Sciatic nerve (tissue), 2 donors: ENCODE results near the gene KLK7. TPM values are rescaled to one million over a fixed set of nuclear protein-coding genes. Genes with fewer than 3 reads are reported as not detected.
A peak's percentile ranks its signal among the peaks of the same experiment; 100 is the strongest.
"Not testable (repeated sequence)": the region's sequence is repeated elsewhere in the genome, so short reads cannot be mapped to it uniquely, and the experiment has no call there.

Experiments used
- ATAC-seq: fragments of 200-7000 bp; cut with Tn5 transposase; one replicate; pipeline ENCODE4 v1.9.1; 2020; ENCODE audit warnings: mild to moderate bottlenecking, moderate library complexity
- DNase-seq: peaks from one replicate; pipeline ENCODE4 v3.0.0-alpha.2; 2020; ENCODE audit warnings: low spot score
- intact Hi-C: fragments of 100-400 bp; cut with DNase I; formaldehyde crosslinking; loops from one replicate; pipeline ENCODE4 v1.14.2; 2022
- total RNA-seq: library from RNA; stranded (reverse); fragmentation: NEBNext Ultra II Directional; extraction: Animal tissue kit (Norgen Biotek cat#: 25700); gene quantifications from one replicate; pipeline ENCODE4 v1.2.1, GENCODE V29; 2021
- donor health status: DM: no; HTN: no; CAD: no.
- donor health status: DM: no; HTN: no; CAD: no.

The KLK7 gene
- total RNA-seq, 1 donor from 2014 or later = 5.5 TPM

DNA sequence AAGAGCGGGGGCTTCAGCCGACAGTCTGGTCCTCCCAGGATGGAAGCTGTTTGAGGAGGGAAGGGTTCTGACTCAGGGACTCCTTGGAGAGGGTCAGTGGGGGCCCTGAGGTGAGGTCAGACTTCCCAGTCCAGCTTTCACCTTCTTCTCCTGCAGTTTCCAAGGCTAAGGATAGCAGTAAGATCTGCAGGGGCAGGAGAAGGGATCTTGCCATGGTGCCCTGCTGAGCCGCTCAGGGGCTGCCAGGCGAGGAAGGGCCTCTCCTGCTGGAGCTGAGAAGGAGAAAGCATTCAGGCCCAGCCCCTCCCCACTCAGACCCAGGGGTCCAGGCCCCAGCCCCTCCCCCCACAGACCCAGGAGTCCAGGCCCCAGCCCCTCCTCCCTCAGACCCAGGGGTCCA is 1.5 kb downstream of the KLK7 start:
- DNase-seq (no peak), ATAC-seq (no peak)
- intact Hi-C loops = no loop called here

DNA sequence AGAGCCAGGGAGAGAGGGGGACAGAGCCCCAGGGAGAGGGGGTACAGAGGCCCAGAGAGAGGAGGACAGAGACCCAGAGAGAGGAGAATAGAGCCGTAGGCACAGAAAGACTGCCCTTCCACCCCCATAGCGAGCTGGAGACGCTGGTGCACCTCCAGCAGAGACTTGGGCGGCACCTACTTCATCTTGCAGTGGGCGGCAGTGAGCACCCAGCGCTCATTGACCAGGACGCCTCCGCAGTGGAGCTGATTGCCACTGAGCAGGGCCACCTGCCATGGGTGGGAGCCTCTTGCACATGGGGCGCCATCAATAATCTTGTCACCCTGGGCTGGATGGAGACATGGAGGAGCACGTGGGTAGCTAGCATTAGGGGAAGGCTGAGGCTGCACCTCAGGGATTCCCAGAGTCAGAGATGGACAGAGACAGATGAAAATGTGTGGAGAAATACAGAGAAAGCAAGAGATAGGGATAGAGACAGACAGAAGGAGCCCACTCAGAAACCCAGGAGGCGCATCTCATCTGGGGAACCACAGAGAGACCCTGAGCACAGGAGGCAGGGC is 2.0 kb downstream of the KLK7 start:
- intact Hi-C loops = no loop called here
- ATAC-seq = no peak
- no peak for DNase-seq

DNA sequence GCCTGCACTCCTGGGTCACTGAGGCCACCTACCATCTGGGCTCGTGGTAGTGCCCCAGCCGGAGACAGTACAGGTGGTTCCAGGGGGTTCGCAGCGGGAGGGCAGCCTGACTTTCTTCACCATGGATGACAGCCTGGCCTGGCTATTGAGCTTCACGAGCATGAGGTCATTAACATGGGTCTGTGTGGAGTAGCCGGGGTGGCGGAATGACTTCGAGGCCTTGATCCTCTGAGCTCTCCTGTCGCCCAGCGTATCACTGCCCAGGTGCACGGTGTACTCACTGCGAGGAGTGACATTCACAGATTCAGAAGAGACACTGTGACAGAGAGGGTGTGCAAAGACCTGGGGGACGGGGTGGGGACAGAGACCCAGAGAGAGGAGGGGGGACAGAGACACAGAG is 3.5 kb downstream of the KLK7 start:
- ATAC-seq (no peak), DNase-seq (no peak)
- intact Hi-C loops = no loop called here

DNA sequence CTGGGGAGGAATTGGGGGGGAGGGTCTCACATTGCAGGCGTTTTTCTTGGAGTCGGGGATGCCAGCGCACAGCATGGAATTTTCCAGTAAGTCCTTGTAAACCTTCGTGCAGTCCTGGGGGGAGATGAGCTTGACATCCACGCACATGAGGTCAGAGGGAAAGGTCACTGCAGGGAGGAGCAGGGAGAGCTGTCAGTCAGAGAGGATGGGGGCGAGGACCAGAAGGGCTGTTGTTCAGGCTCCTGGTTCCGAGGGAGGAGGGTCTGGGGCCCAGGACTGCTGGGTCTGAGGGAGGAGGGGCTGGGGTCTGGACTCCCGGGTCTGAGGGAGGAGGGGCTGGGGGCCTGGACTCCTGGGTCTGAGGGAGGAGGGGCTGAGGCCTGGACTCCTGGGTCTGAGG is 4.0 kb downstream of the KLK7 start:
- no peak for DNase-seq
- intact Hi-C loops = no loop called here
- ATAC-seq = no peak

DNA sequence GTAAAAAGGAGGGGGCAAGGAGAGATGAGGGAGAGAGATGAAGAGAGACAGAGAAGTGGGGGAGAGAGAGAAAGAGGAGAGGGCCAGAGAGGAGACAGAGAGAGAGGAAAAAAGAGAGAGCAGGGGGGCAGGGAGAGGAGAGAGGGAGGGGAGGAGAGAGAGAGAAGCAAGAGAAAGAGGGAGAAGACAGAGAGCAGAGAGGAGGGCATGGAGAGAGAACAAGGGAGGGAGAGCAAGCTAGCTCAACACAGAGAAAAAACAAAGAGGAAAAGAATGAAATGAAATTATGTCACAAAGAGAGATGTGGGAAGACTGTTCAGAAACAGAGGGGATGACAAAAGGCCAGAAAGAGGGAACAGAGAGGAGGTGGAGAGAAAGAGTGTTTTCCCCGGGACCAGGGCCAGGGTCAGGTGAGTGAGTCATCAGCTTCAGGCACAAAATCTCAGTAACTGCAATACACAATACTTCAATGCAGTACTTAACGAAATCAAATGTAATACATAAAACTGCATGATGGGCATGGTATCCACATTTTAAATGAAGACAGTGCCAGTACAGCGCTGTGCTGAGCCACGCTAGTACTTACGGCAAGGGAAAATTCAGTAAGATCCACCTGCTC is 4.8 kb downstream of the KLK7 start:
- DNase-seq (no peak), ATAC-seq (no peak)
- intact Hi-C loops = no loop called here

DNA sequence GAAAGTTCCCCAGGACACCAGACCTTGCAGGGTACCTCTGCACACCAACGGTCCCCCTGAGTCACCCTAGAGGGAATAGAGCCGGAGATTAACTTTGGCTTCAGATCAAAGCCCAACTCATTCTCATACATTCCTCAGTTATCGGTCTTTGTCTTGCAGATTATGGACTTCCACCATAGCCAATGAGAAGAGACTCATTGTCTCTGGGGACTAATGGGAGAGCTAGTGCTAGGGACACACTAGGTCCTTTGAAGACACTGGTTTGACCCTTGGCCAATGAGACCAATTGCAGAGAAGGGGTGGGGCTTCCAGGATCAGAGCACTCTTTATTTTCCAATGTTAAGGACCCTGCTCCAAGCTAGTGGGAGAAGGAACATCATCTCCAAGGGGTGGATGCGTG is 6.1 kb downstream of the KLK7 start:
- DNase-seq (no peak), ATAC-seq (no peak)
- intact Hi-C loops = no loop called here

DNA sequence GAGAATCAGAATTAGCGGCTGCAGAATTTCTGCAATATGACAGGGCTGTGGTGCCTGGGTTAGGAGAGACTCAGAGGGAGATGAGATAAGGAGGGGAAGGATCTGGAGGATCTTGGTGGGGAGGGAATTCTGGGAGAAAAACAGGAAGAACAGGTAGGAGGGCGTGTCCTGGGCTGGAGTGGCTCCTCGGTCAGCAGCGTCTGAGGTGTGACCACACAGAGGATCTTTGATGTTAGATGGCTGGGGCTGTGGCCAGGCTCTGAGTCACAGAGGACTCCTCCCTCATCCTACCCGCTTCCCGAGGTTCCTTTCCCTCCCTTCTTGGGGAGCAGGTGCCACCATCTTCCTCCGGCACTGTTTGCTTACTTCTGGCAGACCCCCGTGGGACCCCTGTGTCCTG is 8.0 kb downstream of the KLK7 start:
- no peak for ATAC-seq
- intact Hi-C loops = no loop called here
- DNase-seq = no peak

DNA sequence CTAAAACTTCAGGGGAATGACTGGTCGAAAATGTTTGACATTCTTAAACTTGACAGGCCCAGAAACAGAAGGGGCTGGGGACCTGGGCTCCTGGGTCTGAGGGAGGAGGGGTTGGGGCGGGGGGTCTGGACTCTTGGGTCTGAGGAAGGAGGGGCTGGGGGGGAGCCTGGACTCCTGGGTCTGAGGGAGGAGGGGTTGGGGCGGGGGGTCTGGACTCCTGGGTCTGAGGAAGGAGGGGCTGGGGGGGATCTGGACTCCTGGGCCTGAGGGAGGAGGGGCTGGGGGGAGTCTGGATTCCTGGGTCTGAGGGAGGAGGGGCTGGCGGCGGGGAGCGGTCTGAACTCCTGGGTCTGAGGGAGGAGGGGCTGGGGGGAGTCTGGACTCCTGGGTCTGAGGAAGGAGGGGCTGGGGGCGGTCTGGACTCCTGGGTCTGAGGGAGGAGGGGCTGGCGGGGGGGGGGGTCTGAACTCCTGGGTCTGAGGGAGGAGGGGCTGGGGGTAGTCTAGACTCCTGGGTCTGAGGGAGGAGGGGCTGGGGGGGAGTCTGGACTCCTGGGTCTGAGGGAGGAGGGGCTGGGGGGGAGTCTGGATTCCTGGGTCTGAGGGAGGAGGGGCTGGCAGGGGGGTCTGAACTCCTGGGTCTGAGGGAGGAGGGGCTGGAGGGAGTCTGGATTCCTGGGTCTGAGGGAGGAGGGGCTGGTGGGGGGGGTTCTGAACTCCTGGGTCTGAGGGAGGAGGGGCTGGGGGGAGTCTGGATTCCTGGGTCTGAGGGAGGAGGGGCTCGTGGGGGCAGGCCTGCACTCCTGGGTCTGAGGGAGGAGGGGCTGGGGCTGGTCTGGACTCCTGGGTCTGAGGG is 8.8 kb downstream of the KLK7 start:
- DNase-seq (peak; percentile 28), ATAC-seq (no peak)
- intact Hi-C loops = no loop called here

DNA sequence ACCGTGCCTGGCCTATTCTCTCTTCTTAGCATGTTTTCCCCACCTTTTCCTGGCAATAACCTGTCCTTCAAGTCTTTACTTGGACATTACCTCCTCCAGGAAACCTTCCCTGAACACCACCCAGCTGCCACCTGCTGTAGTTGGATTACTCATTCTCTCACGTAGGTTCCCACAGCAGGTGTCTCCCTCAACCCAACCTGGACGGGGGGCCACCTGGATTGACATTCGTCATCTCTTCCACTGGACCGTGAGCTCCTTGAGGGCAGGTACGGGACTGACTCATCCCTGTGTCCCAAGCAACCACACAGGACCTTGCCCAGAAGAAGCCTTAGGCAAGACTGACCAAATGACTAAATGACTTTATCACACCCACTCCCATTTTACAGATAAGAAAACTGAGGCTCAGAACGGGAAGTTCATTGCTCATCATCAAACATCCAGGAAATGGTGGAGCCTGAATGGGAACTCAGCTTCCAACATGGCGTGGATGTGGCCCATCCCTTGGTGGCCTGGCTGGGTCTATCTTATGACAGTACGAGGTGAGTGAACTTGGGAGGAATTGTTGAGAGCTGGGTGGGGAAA is 10.8 kb downstream of the KLK7 start:
- ATAC-seq = no peak
- intact Hi-C loops = no loop called here
- no peak for DNase-seq

DNA sequence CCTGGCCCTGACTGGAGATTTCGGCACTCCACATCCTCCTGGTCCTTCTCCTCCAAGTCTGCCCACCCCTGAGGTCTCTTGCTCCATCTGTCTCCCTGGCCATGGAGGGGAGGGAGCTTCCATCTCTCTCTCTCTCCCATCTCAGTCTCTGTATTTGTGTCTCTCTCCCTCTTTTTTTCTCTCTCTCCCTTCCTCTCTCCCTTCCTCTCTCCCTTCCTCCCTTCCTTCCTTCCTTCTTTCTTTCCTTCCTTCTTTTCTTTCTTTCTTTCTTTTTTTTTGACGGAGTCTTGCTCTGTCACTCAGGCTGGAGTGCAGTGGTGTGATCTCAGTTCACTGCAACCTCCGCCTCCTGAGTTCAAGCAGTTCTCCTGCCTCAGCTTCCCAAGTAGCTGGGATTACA is 13.9 kb downstream of the KLK7 start:
- intact Hi-C loops, ATAC-seq, DNase-seq: not testable (repeated sequence)

DNA sequence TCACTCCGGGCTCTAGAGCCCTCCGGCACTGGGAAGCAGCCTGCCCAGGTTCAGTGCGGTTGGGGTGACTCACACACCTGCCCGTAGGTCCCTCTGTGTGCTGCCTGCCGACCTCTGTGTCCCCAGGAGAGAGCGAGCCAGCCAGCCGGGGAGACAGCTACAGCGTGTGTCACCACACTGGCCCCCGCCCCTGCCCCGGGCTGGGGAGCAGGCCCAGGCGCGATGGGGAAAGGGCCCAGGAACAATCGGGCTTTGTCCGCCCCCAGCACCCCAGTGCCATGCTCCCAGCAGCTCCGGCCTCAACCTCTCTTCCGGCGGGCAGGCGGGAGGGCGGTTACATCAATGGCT is 14.3 kb downstream of the KLK7 start, which contains the start of gene KLK6:
Gene KLK6, minus strand, starts transcription at position 179 of the 348 bp plus-strand sequence. CDS start 1,487 bp downstream, outside the sequence.
- intact Hi-C loops = no loop called here
- peak; percentile 61 for ATAC-seq
- DNase-seq = peak; percentile 54

DNA sequence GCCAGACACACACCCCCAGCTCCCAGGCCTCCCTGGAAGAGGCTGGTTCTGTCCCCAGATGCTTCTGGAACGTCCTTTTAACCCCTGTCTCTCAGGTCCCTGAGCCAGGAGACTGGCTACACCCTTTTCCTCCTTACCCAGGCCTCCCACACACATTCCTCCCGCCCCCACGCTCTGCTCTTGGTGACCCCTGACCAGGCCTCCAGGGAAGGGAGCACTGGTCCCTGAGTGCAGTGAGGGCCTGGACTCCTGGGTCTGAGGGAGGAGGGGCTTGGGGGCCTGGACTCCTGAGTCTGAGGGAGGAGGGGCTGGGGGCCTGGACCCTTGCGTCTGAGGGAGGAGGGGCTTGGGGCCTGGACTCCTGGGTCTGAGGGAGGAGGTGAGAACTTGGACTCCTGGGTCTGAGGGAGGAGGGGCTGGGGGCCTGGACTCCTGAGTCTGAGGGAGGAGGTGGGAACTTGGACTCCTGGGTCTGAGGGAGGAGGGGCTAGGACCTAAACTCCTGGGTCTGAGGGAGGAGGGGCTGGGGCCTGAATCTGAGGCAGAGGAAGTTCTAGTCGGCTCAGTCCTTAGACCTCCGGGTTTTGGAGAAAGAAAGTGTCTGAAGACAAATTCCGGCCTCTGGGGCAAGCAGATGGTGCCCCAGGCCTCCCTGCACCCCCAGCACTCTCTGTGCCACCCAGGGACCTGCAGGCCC is 14.9 kb downstream of the KLK7 start:
- ATAC-seq = no peak
- peak; percentile 18 for DNase-seq
- intact Hi-C loops = no loop called here

DNA sequence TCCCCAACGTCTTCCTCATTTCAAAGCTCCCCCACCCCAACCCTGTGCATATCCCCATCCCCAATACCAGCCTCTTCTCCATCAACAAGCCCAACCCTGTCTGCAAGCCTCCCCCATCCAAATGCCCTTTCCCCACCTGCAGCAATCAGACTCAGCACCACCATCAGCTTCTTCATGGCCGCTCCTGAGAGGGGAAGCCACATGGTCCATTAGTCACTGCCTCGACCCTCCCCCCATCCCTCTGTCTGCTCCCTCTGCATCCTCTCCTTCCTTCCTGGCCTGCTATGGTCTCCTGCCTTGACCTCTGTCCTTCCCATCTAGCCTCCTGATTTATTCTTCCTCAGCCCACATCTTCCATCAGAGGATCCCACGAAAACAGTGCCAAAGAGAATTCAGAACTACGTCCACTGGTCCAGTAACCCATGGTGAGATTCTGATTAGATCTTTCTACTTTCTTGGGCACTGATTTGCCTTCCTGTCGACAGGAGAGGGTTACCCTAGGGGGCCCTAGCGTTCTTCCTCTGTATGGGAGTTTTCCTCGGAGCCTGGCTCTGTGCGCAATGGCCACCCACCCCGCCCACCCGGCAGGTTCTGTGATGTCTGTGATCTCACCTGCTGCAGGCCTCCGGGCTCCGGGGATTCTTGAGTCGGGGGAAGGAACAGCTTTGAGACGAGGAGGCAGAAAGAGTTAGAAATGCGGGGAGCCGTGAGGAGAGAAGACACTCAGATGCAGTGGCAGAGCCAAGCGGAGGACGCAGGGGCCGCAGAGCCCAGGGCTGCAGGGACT is 15.6 kb downstream of the KLK7 start:
- no peak for ATAC-seq
- peak; percentile 44 for DNase-seq
- intact Hi-C loops = no loop called here

DNA sequence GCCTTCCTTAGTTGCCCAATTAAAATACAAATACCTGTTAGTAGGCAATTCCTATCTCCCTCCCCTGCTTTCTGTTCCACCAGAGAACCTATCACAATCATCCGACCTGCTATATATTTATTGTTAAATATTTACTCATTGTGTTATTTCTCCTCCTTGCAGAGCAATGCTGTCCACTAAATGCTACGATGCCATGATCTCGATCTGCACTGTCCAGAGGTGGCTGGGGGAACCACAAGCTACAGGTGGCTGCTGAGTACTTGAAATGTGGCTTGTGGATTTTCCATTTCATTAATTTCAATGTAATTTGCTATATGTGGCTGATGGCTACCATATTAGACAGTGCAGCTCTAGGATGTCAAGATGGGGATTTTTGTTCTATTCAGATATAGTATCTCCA is 19.5 kb downstream of the KLK7 start:
- ATAC-seq (no peak), DNase-seq (no peak)
- intact Hi-C loops = no loop called here

DNA sequence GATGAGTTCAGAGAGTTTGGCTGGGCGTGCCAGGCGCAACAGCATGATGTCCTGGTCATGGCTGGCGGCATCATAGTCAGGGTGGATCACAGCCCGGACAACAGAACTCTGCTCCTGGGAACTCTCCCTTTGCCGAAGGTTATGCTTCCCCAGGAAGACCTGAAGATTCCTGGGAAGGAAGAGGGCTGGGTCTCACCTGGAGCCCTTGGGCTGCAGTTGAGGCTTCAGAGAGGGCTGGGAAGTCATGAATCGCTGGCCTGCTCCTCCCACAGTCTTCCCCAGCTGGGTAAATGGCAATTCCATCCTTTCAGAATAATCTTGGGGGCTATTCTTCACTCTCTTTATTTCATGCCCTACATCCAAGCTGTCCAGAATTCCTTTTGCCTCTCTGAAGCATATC is 20.3 kb downstream of the KLK7 start:
- DNase-seq (no peak), ATAC-seq (no peak)
- intact Hi-C loops = no loop called here

DNA sequence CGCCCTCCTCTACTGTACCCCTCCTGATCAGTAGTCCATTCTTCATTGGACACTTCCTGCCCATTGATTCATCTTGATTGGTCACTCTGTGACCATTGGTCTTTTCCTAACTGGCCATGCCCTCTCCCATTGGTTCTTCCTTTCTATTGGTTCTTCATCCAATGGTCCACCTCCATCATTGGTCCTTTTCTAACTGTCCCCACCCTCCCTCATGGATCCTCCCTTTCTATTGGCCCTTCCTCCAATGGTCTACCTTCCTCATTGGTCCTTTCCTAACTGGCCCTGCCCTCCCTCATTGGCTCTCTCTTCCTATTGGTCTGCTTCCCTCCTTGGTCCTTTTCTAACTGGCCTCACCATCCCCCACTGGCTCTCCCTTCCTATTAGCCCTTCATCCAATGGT is 21.5 kb downstream of the KLK7 start:
- intact Hi-C loops = no loop called here
- DNase-seq (no peak), ATAC-seq (no peak)

DNA sequence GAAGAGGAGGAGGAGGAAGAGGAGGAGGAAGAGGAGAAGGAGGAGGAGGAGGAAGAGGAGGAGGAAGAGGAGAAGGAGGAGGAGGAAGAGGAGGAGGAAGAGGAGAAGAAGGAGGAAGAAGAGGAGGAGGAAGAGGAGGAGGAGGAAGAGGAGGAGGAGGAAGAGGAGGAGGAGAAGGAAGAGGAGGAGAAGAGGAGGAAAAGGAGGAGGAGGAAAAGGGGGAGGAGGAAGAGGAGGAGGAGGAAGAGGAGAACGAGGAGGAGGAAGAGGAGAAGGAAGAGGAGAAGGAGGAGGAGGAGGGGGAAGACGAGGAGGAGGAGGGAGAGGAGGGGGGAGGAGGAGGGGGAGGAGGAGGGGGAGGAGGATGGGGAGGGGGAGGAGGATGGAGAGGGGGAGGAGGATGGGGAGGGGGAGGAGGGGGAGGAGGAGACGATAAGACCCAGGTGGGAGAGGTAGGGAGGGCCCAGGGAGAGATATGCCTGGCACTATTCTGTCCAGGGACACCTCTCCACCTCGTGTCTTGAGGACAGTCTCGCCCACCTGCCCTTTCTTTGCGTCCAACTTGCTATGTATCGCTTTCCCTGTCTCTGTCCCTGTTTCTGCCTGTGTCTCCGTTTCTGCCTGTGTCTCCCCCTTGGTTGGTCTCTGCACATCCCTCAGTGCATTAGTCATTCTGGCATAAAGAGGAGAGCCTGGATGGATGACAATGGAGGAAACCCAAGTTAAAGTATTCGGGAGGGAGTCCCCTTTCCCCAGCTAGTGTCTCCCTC is 23.8 kb downstream of the KLK7 start:
- DNase-seq = no peak
- ATAC-seq = no peak
- intact Hi-C loops = no loop called here

DNA sequence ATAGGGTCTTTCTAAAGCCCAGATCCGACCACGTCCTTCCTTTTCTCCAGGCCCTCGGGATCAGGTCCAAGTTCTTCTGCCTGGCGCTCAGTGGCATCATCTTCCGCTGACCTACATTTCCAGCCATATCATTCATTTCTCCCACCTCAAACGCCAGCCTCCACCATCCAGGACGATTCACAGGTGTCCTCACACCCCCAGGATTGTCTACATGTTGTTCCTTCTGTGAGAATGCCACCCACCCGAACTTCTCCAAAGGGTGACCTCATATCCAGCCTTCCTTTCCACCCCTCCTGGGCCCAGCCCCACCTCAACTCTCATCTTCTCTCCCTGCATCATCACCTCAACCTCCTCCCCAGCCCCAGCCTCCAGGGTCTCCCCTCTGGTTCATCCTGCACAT is 26.1 kb downstream of the KLK7 start:
- intact Hi-C loops = no loop called here
- DNase-seq (no peak), ATAC-seq (no peak)
